Hematopoietic multipotent progenitor cell (in vitro differentiated cells): Measurements from ENCODE around the gene AKR1C8. TPM values are rescaled to one million over a fixed set of nuclear protein-coding genes. Genes with fewer than 3 reads are reported as not detected.
"Not testable (repeated sequence)": the region's sequence is repeated elsewhere in the genome, so short reads cannot be mapped to it uniquely, and the experiment has no call there.

Experiments used
- DNase-seq, 3 donors: peaks; one replicate each; pipeline ENCODE4 v3.0.0-alpha.2; 2011 to 2015; ENCODE audit warnings: low read depth in 2 of 3, low spot score in 2 of 3
- total RNA-seq: library from RNA; depleted of rRNA; stranded (reverse); fragments of >200 nt; gene quantifications from one replicate; pipeline ENCODE4 v1.2.3, GENCODE V29; 2012

The AKR1C8 gene
- total RNA-seq, 1 donor: under 0.01 TPM

DNA sequence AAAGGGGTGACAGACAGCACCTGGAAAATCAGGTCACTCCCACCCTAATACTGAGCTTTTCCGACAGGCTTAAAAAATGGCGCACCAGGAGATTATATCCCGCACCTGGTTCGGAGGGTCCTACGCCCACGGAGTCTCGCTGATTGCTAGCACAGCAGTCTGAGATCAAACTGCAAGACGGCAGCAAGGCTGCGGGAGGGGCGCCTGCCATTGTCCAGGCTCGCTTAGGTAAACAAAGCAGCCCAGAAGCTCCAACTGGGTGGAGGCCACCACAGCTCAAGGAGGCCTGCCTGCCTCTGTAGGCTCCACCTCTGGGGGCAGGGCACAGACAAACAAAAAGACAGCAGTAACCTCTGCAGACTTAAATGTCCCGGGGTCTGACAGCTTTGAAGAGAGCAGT lies 75.1 kb downstream of the AKR1C8 start:
- not testable (repeated sequence) for DNase-seq

DNA sequence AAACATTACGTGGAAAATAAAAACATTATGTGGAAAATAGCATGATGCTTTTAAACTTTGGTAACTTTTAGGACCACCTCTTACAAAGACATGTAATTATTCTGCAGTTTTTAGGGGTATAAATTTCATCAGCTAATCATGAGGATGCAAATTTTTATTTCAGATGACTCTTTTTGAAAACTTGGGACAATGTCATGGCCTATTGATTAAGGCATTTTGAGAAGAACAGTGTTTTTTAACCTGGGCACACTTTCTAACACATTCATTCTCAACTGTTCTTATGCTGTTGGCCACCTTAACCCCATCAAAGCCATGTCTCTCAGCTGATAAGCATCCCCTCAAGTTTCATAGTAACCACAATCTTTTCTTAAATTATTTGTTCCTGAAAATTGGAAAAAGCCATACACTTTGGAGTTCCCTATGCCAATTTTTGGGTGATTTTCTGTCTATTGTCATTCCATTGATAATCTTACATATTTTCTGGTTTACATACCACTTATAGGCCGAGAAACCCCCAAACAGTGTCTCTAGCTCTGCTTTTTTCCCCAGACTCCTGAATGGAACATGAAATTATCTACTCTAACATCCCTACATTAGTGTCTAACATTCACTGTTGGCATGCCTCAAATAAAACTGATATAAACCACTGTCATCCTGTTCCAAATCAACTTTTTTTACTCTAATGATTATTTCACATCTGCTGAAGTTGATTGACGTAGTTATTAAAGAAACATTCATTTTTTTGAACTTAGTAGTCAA lies 76.1 kb downstream of the AKR1C8 start:
- DNase-seq: no peak

DNA sequence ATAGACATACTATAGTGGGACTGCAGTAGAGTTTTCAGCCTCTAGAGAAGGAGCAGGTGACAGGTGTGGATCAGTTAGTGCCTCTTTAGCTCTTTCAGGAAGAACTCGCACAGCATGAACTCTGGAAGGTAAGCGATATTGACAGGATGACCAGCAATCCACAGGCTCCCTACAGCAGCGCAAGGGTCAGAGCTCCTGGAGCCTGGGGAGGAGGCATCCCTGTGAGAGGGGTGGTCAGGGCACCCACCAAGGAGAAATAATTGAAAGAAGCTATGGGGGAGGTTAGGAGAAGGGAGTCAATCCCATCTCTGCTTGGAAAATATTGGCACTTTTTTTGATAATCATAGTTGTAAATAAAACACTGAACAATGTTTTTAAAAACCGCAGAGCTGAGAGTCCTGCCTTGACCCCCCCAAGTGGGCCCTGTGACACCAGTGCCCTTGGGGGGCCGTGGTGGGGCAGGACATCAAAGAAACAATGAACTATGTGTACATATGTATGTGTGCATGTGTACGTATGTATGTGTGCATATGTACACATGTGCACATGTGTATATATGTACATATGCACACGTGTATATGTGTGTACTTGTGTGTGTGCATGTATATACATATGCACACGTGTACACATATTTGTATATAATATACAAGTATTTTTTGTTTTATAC lies 77.0 kb downstream of the AKR1C8 start:
- DNase-seq: no peak

DNA sequence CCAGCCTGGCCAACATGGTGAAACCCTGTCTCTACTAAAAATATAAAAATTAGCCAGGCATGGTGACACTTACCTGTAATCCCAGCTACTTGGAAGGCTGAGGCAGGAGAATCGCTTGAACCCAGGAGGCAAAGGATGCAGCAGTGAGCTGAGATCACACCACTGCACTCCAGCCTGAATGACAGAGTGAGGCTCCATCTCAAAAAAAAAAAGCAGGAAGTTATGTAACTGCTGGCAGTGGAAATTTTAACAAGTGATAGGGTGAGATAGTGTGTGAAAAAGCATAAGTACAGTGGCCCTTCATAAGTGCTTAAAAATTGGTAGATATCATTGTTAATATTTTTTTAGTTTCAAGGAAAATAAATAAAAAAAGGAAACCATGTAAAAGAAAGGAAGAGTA lies 78.4 kb downstream of the AKR1C8 start:
- peak in 2 of 3 donors; percentile 22 to 58 for DNase-seq

DNA sequence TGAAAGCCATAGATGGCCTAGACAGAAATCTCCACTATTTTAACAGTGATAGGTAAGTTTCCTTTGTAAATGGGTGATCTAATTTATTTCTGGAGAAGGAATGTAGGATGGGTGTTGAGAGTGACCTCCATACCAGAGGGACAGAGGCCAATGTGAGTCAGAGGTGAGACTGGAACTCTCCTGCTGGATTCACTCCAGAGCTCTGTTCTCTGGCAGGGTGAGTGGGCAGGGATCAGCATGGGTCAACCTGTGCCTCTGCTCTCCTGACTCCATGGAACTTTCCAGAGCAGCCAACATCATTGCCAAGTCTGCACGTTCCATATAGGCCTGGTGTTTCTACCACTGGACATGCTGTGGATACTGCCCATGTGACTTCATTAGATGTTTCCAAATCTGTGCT lies 79.3 kb downstream of the AKR1C8 start:
- DNase-seq: no peak

Other genes with a start within 250 kb of the AKR1C8 start
- 6.7 TPM for gene AKR1C1, start 221.7 kb downstream of the AKR1C8 start, total RNA-seq
- 1.3 TPM for gene AKR1C2, start 181.3 kb downstream of the AKR1C8 start, total RNA-seq
- 121 TPM for gene AKR1C3, start 90.7 kb downstream of the AKR1C8 start, total RNA-seq
- not detected for gene AKR1C4, start 11.7 kb upstream of the AKR1C8 start, total RNA-seq
- gene UCN3, start 179.8 kb upstream of the AKR1C8 start, total RNA-seq: not detected
- 1.3 TPM for gene TUBAL3, start 219.7 kb upstream of the AKR1C8 start, total RNA-seq
- gene NET1, start 227.4 kb upstream of the AKR1C8 start, total RNA-seq: 31.5 TPM